ENCODE data around the gene POLR1E. TPM values are rescaled to one million over a fixed set of nuclear protein-coding genes. Genes with fewer than 3 reads are reported as not detected.
"Not testable (repeated sequence)": the region's sequence is repeated elsewhere in the genome, so short reads cannot be mapped to it uniquely, and the experiment has no call there.

Gene POLR1E
- total RNA-seq, 6 donors from 2014 or later = 10.0 to 16.9 (median 14.5) TPM

- Histone ChIP-seq H3K9me3 (no peaks in the 10 kb centered on the region), H3K36me3 (peaks cover 0 to 20% (median 6%) of the 10 kb centered on the region in 4 donors), H3K4me3 (no peak overlapping the region), H3K27ac (no peak overlapping the region), H3K27me3 (no peaks in the 10 kb centered on the region), H3K4me1 (no peaks in the 10 kb centered on the region)
- DNase-seq = no peak
- 91 to 93% methylated on average over 3 of the region's 3 CpGs for WGBS, 2 donors
- TF ChIP-seq CTCF (IDR thresholded peaks at IDR 0.05) = no peak
- no peak for TF ChIP-seq EP300 (IDR thresholded peaks at IDR 0.05)
- no peak for TF ChIP-seq POLR2AphosphoS5 (IDR thresholded peaks at IDR 0.05)
- no peak for TF ChIP-seq POLR2A (IDR thresholded peaks at IDR 0.05)
- no peak for ATAC-seq (ENCODE audit: low FRiP score in 2 of 2)
These were observed 23.1 kb downstream of the POLR1E start for GRCh38 chr9:37508834-37509206.

- no peak overlapping the region for H3K4me3 ChIP-seq
- ATAC-seq (ENCODE audit: low FRiP score in 2 of 2) = no peak
- no peaks in the 10 kb centered on the region for H3K27me3 ChIP-seq
- no peak for DNase-seq
- no peaks in the 10 kb centered on the region for H3K4me1 ChIP-seq
- H3K9me3 ChIP-seq = no peaks in the 10 kb centered on the region
- H3K36me3 ChIP-seq = peaks cover 0 to 13% (median 5%) of the 10 kb centered on the region in 4 donors
- no peak for TF ChIP-seq EP300 (IDR thresholded peaks at IDR 0.05)
- TF ChIP-seq POLR2A (IDR thresholded peaks at IDR 0.05) = no peak
- TF ChIP-seq POLR2AphosphoS5 (IDR thresholded peaks at IDR 0.05) = no peak
- TF ChIP-seq CTCF (IDR thresholded peaks at IDR 0.05) = no peak
- no peak overlapping the region for H3K27ac ChIP-seq
- WGBS, 2 donors = 91 to 94% methylated on average over 7 of the region's 7 CpGs
These were observed 23.8 kb downstream of the POLR1E start for GRCh38 chr9:37509536-37509935.

- not testable (repeated sequence) for H3K4me1 ChIP-seq; DNase-seq; H3K27ac ChIP-seq; ATAC-seq (ENCODE audit: low FRiP score in 2 of 2); H3K4me3 ChIP-seq; H3K9me3 ChIP-seq; H3K27me3 ChIP-seq
- peaks cover 0 to 11% (median 5%) of the 10 kb centered on the region in 4 donors for H3K36me3 ChIP-seq
- 80 to 92% methylated on average over 5 of the region's 5 CpGs for WGBS, 2 donors
These were observed 24.3 kb downstream of the POLR1E start for GRCh38 chr9:37510053-37510452.

GRCh38 chr9:37511016-37512010 lies 25.6 kb downstream of the POLR1E start:
- WGBS, 2 donors = 90 to 95% methylated on average over 14 to 15 of the region's 15 CpGs
- no peak overlapping the region for H3K4me3 ChIP-seq
- no peaks in the 10 kb centered on the region for H3K9me3 ChIP-seq
- TF ChIP-seq POLR2A (IDR thresholded peaks at IDR 0.05) = no peak
- no peak for TF ChIP-seq EP300 (IDR thresholded peaks at IDR 0.05)
- TF ChIP-seq CTCF (IDR thresholded peaks at IDR 0.05) = no peak
- TF ChIP-seq POLR2AphosphoS5 (IDR thresholded peaks at IDR 0.05) = no peak
- ATAC-seq (ENCODE audit: low FRiP score in 2 of 2) = no peak
- peaks cover 0 to 17% (median 7%) of the 10 kb centered on the region in 4 donors for H3K36me3 ChIP-seq
- H3K27ac ChIP-seq = no peak overlapping the region
- no peak for DNase-seq
- H3K4me1 ChIP-seq = no peaks in the 10 kb centered on the region
- H3K27me3 ChIP-seq = no peaks in the 10 kb centered on the region

- ATAC-seq (ENCODE audit: low FRiP score in 2 of 2) = no peak
- Histone ChIP-seq H3K9me3 (no peaks in the 10 kb centered on the region), H3K4me3 (no peak overlapping the region), H3K36me3 (peaks cover 0 to 17% (median 7%) of the 10 kb centered on the region in 4 donors), H3K27me3 (no peaks in the 10 kb centered on the region), H3K27ac (no peak overlapping the region), H3K4me1 (no peaks in the 10 kb centered on the region)
- WGBS, 2 donors = 71 to 77% methylated on average over 5 to 12 of the region's 12 CpGs
- no peak for DNase-seq
- no peak for TF ChIP-seq POLR2AphosphoS5 (IDR thresholded peaks at IDR 0.05)
- no peak for TF ChIP-seq POLR2A (IDR thresholded peaks at IDR 0.05)
- TF ChIP-seq EP300 (IDR thresholded peaks at IDR 0.05) = no peak
- TF ChIP-seq CTCF (IDR thresholded peaks at IDR 0.05) = no peak
These were observed 26.7 kb downstream of the POLR1E start for GRCh38 chr9:37512437-37512836.

GRCh38 chr9:37514415-37514814 lies 28.7 kb downstream of the POLR1E start:
- not testable (repeated sequence) for ATAC-seq (ENCODE audit: low FRiP score in 2 of 2); H3K4me3 ChIP-seq; H3K4me1 ChIP-seq; H3K9me3 ChIP-seq; H3K27me3 ChIP-seq; DNase-seq; H3K27ac ChIP-seq
- peaks cover 0 to 16% (median 7%) of the 10 kb centered on the region in 4 donors for H3K36me3 ChIP-seq
- 98 to 99% methylated on average over 10 of the region's 10 CpGs for WGBS, 2 donors
